ENCODE measurements around the gene ZNF224. TPM values are rescaled to one million over a fixed set of nuclear protein-coding genes. Genes with fewer than 3 reads are reported as not detected.

The ZNF224 gene
- total RNA-seq = 8.9 and 12.3 TPM in 2 replicates

DNA sequence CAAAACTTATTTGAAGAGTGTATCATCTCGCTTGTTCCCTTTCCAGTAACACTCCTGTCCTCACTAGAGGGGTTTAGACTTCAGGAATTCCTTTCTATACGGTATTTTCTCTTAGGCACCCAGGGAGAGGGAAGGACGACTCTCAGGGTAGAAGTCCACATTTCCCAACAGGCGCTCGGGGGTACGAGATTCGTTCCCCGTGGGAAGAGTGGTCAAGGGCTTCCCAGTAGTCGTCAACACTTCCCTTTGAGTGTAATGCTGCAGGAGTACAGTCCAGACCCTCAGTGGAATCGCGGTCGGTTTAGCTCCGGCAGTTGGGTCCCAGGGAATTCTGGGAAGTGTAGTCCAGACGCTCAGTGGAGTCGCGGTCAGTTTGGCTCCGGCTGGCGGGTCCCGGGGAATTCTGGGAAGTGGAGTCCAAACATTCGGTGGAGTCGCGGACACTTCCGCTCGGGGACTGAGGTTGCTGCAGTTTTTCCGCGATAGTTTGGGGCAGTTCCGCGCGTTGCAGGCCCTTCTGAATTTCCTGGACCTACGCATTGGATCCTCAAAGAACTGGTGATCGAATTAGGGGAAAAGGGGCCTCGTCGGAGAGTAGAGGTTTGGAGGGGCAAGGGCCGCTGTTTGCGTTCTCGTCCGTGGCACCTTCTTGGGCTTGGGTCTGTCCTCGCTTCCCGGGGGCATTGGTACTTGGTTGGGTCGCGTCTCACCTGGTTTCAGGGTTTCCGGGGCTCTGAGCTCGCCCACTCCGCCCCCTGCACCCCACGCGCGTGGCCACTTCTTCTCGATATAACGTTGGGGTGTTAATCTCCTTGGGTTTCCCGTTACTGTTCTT, at the start of gene ZNF224:
Gene ZNF224, plus strand, starts transcription at position 431 of the 835 bp plus-strand sequence. CDS start 3,513 bp downstream, outside the sequence.

DNA sequence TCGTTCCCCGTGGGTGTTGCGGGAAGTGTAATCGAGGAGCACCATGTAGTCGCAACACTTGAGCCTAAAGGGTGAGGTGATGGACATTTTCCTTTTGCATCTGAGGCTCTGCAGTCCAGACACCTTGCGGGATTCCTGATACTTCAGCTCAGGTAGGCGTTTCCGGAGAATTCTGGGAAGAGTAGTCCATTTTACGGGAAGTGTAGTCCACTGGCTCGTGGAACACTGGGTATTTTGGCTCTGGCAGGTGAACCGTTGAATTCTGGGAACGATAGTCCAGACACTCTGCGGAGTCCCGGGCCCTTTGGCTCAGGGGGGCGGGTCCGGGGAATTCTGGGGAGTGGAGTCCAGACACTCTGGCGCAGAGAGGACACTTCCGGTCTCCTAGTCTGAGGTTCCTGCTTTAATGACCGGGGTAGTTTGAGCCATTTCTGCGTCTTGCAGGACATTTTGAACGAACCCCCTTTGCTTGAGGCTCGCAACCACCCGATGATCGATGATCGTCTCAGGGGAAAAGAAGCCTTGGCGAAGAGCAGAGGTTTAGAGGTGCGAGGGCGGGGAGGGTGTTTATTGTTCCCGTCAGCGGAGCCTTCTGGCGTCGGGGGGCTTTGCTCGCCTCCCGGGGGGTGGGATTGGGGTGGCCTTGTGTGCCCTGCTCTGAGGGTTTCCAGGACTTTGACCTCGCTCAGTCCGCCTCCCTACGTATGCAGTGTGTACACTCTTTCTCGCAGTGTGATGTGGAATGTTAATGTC, 42.3 kb upstream of the ZNF224 start, which contains the start of gene ZNF223:
Gene ZNF223, plus strand, starts transcription at position 387 of the 753 bp plus-strand sequence. CDS start 3,141 bp downstream, outside the sequence.

DNA sequence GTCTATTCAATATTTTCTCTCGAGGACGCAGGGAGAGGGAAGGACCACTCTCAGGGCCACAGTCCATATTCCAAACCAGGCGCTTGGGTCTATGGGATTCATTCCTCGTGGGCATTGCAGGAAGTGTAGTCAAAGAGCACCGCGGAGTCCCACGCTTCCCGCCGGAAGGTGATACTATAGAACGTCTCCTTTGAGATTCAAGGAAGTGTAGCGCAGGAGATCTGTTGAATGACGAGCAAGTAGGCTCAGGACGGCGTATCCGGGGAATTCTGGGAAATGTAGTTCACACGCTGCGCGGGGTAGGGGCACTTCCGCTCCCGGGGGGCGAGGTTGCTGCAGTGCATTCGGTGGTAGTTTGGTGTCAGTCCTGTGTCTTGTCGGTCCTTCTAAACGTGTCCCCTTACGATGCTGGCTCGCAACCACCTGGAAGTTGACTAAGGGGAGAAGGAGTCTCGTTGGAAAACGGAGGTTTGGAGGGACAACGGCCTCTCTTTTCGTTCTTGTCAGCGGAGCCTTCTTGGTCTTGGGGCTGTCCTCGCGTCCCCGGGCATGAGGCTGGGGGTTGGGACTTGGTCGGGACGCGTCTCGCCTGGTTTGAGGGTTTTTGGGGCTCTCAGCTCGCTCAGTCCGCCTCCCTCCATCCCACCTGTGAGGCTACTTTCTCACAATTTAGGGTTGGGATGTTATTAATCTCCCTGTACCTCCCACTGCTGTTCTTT, 22.2 kb upstream of the ZNF224 start, which contains the start of gene ZNF284:
Gene ZNF284, plus strand, starts transcription at position 336 of the 719 bp plus-strand sequence. CDS start 4,231 bp downstream, outside the sequence.

DNA sequence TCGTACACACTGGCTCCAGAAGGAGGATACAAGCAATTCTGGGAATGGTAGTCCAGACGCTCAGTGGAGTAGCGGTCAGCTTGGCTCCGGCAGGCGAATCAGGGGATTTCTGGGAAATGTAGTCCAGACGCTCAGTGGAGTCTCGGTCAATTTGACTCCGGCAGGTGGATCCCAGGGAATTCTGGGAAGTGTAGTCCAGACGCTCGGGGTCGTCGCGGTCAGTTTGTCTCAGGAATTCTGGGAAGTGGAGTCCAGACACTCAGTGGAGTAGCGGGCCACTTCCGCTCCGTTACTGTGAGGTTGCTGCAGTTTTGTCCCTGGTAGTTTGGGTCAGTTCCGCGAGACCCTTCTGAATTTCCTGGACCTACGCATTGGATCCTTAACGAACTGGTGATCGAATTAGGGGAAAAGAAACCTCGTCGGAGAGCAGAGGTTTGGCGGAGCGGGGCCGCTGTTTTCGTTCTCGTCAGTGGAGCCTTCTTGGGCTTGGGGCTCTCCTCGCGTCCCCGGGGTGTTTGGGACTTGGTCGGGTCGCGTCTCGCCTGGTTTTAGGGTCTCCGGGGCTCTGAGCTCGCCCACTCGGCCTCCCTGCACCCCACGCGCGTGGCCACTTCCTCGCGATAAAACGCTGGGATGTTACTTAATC, 19.1 kb downstream of the ZNF224 start, which contains the start of gene ZNF225:
Gene ZNF225, plus strand, starts transcription at position 262 of the 646 bp plus-strand sequence. CDS start 2,429 bp downstream, outside the sequence.

DNA sequence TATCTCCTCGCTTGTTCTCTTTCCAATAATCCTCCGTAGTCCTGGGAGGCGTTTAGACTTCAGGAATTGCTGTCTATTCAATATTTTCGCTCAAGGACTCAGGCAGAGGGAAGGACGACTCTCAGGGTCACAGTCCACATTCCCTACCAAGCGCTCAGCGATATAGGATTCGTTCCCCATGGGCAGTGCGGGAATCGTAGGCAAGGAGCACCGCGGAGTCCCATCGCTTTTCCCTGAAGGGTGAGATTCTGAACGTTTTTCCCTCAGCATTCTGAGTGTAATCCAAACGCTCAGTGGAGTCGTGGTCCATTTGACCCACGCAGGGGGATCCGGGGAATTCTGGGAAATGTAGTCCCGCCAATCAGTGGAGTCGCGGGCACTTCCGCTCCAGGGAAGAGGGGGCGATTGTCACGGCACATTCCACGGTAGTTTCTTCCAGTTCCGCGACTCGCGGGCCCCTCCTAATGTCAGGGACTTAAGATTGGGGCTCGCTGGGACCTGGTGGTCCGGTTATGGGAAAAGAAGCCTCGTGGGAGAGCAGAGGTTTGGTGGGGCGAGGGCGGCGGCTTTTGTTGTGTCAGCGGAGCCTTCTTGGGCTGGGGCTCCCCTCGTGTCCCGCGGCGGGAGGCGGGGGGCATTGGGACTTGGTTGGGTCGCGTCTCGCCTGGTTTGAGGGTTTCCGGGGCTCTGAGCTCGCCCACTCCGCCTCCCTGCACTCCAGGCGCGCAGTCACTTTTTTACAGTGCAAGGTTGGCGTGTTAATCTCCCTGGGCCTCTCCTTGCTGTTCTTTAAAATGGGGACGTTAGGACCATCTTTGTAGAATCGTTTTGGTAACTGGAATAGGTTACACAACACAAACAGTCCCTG, 47.3 kb downstream of the ZNF224 start, which contains the start of gene ZNF234:
Gene ZNF234, plus strand, starts transcription at position 364 of the 868 bp plus-strand sequence. CDS start 3,079 bp downstream, outside the sequence.

Other genes starting within 250 kb of the ZNF224 start
- 1.9 and 11.3 TPM in 2 replicates for gene ZNF404, start 210.4 kb upstream of the ZNF224 start, total RNA-seq
- gene ZNF45, start 159.1 kb upstream of the ZNF224 start, total RNA-seq = 7.2 and 22.8 TPM in 2 replicates
- 2.6 and 15.8 TPM in 2 replicates for gene ZNF221, start 143.1 kb upstream of the ZNF224 start, total RNA-seq
- 2.6 and 10.3 TPM in 2 replicates for gene ZNF155, start 110.2 kb upstream of the ZNF224 start, total RNA-seq
- gene ZNF230, start 91.4 kb upstream of the ZNF224 start, total RNA-seq = 2.2 and 3.7 TPM in 2 replicates
- gene ZNF222, start 69.0 kb upstream of the ZNF224 start, total RNA-seq = 3.5 and 5.4 TPM in 2 replicates
- gene ZNF223, start 42.3 kb upstream of the ZNF224 start, total RNA-seq = 4.1 and 4.8 TPM in 2 replicates
- 2.1 and 7.8 TPM in 2 replicates for gene ZNF284, start 22.2 kb upstream of the ZNF224 start, total RNA-seq
- gene ZNF225, start 19.0 kb downstream of the ZNF224 start, total RNA-seq = 1.6 and 4.6 TPM in 2 replicates
- 3.4 and 5.0 TPM in 2 replicates for gene ZNF234, start 47.2 kb downstream of the ZNF224 start, total RNA-seq
- gene ZNF226, start 70.7 kb downstream of the ZNF224 start, total RNA-seq = 11.5 and 73.9 TPM in 2 replicates
- 7.9 and 13.9 TPM in 2 replicates for gene ZNF227, start 118.2 kb downstream of the ZNF224 start, total RNA-seq
- 0.56 and 0.65 TPM in 2 replicates for gene ZNF233, start 165.5 kb downstream of the ZNF224 start, total RNA-seq
- gene ZNF235, start 210.7 kb downstream of the ZNF224 start, total RNA-seq = 1.2 and 4.0 TPM in 2 replicates

All from epithelial cell of alveolus of lung (primary cell).